Measurements from ENCODE around the gene GREB1L.

- no peak for TF ChIP-seq POLR2AphosphoS5 (IDR thresholded peaks at IDR 0.05)
- no peak for TF ChIP-seq POLR2A (IDR thresholded peaks at IDR 0.05)
These were observed 100.3 kb downstream of the GREB1L start for GRCh38 chr18:21342372-21342771.

Measured in prostate gland (tissue), 1 donor.